Esophagus muscularis mucosa (tissue), 3 donors: ENCODE measurements around the gene LPIN2.

ENCODE experiments used
- POLR2A ChIP-seq: fragments of 450-650 bp; IDR thresholded peaks from one replicate; pipeline ENCODE4 v1.6.1; 2017; ENCODE audit warnings: antibody characterized with exemption, moderate library complexity, mild to moderate bottlenecking, low read depth
- POLR2AphosphoS5 ChIP-seq, 2 donors: sonication (generic); formaldehyde crosslinking; IDR thresholded peaks; one replicate each; pipeline ENCODE4 v1.6.1; 2017; ENCODE audit warnings: antibody characterized with exemption in 2 of 2
- TF ChIP-seq, protein P1 (sequence below), 3 experiments: fragments of 200-600 bp in 2 of 3; fragments of 450-650 bp in 1 of 3; sonication (generic) in 2 of 3; IDR thresholded peaks; one replicate each; pipeline ENCODE4 v1.5.1; 2017 to 2019; ENCODE audit warnings: antibody characterized with exemption in 3 of 3, mild to moderate bottlenecking in 2 of 3, moderate library complexity in 1 of 3

DNA sequence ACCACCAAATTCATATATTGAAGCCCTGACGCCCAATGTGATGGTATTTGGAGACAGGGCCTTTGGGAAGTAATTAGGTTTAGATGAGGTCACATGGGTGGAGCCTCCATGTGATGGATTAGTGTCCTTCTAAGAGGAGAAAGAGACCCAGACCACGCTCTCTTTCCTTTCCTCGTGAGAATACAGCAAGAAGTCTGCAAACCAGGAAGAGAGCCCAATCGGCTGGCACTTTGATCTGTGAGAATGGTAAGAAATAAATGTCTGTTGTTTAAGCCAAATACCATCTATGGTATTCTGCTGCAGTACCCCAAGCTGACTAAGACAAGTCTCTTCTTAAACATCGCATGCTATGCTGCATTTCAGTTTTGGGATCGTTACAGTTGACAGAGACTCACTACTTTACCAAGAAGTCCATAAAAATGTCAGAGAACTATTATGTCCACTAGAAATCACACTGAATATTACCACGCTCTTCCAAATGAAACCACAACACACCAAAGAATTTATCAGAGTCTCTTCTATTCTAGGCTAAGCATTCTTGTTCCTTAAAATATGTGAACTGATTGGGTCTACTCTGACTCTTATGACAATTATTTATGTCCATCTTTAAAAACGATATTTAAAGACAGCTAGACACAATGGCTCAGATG, 48.5 kb downstream of the LPIN2 start:
- TF ChIP-seq, protein P1, sequence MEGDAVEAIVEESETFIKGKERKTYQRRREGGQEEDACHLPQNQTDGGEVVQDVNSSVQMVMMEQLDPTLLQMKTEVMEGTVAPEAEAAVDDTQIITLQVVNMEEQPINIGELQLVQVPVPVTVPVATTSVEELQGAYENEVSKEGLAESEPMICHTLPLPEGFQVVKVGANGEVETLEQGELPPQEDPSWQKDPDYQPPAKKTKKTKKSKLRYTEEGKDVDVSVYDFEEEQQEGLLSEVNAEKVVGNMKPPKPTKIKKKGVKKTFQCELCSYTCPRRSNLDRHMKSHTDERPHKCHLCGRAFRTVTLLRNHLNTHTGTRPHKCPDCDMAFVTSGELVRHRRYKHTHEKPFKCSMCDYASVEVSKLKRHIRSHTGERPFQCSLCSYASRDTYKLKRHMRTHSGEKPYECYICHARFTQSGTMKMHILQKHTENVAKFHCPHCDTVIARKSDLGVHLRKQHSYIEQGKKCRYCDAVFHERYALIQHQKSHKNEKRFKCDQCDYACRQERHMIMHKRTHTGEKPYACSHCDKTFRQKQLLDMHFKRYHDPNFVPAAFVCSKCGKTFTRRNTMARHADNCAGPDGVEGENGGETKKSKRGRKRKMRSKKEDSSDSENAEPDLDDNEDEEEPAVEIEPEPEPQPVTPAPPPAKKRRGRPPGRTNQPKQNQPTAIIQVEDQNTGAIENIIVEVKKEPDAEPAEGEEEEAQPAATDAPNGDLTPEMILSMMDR (IDR thresholded peaks at IDR 0.05) = no peak
- no peak for TF ChIP-seq POLR2AphosphoS5 (IDR thresholded peaks at IDR 0.05)
- no peak for TF ChIP-seq POLR2A
